Measurements from ENCODE around the gene CEP192.

The CEP192 gene

GRCh38 chr18:13136056-13136903 lies 145.1 kb downstream of the CEP192 start:
- TF ChIP-seq CTCF (conservative IDR thresholded peaks at IDR 0.05): no peak
- peak overlapping the region; percentile 57; the same call in 1 of the 2 replicates for H3K27ac ChIP-seq

GRCh38 chr18:13136904-13137669 lies 145.9 kb downstream of the CEP192 start:
- TF ChIP-seq CTCF (conservative IDR thresholded peaks at IDR 0.05): no peak
- peak overlapping the region; percentile 57; the same call in 1 of the 2 replicates for H3K27ac ChIP-seq

GRCh38 chr18:13137670-13138419 lies 146.7 kb downstream of the CEP192 start:
- no peak overlapping the region; the same call in 1 of the 2 replicates for H3K27ac ChIP-seq
- TF ChIP-seq CTCF (conservative IDR thresholded peaks at IDR 0.05): no peak

GRCh38 chr18:13138420-13139139 lies 147.4 kb downstream of the CEP192 start:
- TF ChIP-seq CTCF (conservative IDR thresholded peaks at IDR 0.05): no peak
- H3K27ac ChIP-seq: no peak overlapping the region

- no peak for TF ChIP-seq CTCF (conservative IDR thresholded peaks at IDR 0.05)
- H3K27ac ChIP-seq: no peak overlapping the region
Observed at GRCh38 chr18:13139885-13140450, 148.8 kb downstream of the CEP192 start.

- TF ChIP-seq CTCF (conservative IDR thresholded peaks at IDR 0.05): no peak
Observed at GRCh38 chr18:13141209-13141608, 150.0 kb downstream of the CEP192 start.

More at GRCh38 chr18:13141209-13141608, 150.0 kb downstream of the CEP192 start:
- H3K27ac ChIP-seq: no peak overlapping the region

Data from VCaP (cell line).